NCI-H2081 treated with DMSO at 0.1 percent for 48 hours (cell line): Measurements from ENCODE around the gene GRIK5.
"Not testable (repeated sequence)": the region's sequence is repeated elsewhere in the genome, so short reads cannot be mapped to it uniquely, and the experiment has no call there.

Source experiments
- DNase-seq: peaks from one replicate; lab custom pipeline; 2025; lab: John Stamatoyannopoulos, UW

Gene GRIK5

GRCh38 chr19:42069619-42070351 is at the start of gene GRIK5:
TSS of gene GRIK5 (minus strand) at chr19:42070206. CDS start at chr19:42065770, 4,436 bp downstream.
- no peak for DNase-seq

GRCh38 chr19:42117076-42117475 is 47.1 kb upstream of the GRIK5 start:
- DNase-seq = no peak

- DNase-seq = no peak
Observed at GRCh38 chr19:42116308-42117075, 46.5 kb upstream of the GRIK5 start.

- DNase-seq = no peak
Observed at GRCh38 chr19:42115705-42116104, 45.7 kb upstream of the GRIK5 start.

GRCh38 chr19:42115219-42115618 is 45.2 kb upstream of the GRIK5 start:
- DNase-seq = no peak

GRCh38 chr19:42114412-42114811 is 44.4 kb upstream of the GRIK5 start:
- no peak for DNase-seq

GRCh38 chr19:42113641-42114348 is 43.8 kb upstream of the GRIK5 start:
- no peak for DNase-seq

- no peak for DNase-seq
Observed at GRCh38 chr19:42111811-42112210, 41.8 kb upstream of the GRIK5 start.

GRCh38 chr19:42111384-42111783 is 41.4 kb upstream of the GRIK5 start:
- no peak for DNase-seq

GRCh38 chr19:42110658-42111057 is 40.7 kb upstream of the GRIK5 start:
- no peak for DNase-seq

- DNase-seq = no peak
Observed at GRCh38 chr19:42109896-42110295, 39.9 kb upstream of the GRIK5 start.

- DNase-seq = peak; percentile 8
Observed at GRCh38 chr19:42108527-42109389, 38.8 kb upstream of the GRIK5 start.

GRCh38 chr19:42105368-42105767 is 35.4 kb upstream of the GRIK5 start:
- no peak for DNase-seq

GRCh38 chr19:42102877-42103276 is 32.9 kb upstream of the GRIK5 start:
- DNase-seq = no peak

GRCh38 chr19:42100241-42100640 is 30.2 kb upstream of the GRIK5 start:
- not testable (repeated sequence) for DNase-seq

GRCh38 chr19:42099336-42099925 is 29.4 kb upstream of the GRIK5 start:
- DNase-seq = no peak

- no peak for DNase-seq
Observed at GRCh38 chr19:42098781-42099180, 28.8 kb upstream of the GRIK5 start.

- no peak for DNase-seq
Observed at GRCh38 chr19:42097461-42097860, 27.5 kb upstream of the GRIK5 start.

GRCh38 chr19:42096255-42096837 is 26.3 kb upstream of the GRIK5 start:
- DNase-seq = no peak

- DNase-seq = no peak
Observed at GRCh38 chr19:42095814-42096230, 25.8 kb upstream of the GRIK5 start.
